NCI-H748 treated with DMSO at 0.1 percent for 48 hours (cell line): ENCODE data around the gene PADI2.
A peak's percentile ranks its signal among the peaks of the same experiment; 100 is the strongest.

Source experiments
- DNase-seq: peaks from one replicate; lab custom pipeline; 2025; lab: John Stamatoyannopoulos, UW

Gene PADI2

DNA sequence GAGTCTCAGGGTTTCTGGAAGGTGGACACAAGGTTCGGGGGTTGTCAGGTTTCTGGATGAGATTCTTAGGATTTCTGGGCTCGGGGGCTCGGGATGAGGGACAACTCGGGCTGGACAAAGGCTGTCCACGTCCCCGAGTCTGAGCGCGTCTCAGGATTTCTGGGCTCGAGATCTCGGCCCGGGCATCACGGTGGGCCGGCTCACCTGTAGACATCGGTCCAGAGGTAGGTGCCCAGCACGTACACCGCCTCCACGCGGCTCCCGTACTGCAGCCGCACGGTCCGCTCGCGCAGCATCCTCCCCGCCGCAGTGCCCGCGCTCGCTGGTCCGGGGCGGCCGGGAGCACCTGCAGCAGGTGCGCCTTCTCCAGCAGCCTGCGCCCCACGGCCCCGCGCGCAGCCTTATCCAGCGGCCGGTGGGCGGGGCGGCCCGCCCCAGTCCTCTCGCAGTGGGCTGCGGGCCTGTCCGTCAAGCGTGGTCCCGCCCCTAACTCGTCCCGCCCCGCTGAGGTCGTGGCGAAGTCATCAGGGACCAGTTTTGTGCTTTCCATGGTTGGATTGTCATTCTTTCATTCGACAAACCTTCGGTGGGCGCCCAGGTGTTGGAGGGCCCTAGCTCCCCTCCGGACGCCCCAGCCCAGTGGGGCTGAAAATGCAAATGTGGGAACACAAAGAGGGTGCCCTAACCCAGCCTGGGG, at the start of gene PADI2:
Gene PADI2 (minus strand): TSS at position 376 of the 697 bp plus-strand sequence. CDS start 80 bp downstream, at position 296.
- no peak for DNase-seq

DNA sequence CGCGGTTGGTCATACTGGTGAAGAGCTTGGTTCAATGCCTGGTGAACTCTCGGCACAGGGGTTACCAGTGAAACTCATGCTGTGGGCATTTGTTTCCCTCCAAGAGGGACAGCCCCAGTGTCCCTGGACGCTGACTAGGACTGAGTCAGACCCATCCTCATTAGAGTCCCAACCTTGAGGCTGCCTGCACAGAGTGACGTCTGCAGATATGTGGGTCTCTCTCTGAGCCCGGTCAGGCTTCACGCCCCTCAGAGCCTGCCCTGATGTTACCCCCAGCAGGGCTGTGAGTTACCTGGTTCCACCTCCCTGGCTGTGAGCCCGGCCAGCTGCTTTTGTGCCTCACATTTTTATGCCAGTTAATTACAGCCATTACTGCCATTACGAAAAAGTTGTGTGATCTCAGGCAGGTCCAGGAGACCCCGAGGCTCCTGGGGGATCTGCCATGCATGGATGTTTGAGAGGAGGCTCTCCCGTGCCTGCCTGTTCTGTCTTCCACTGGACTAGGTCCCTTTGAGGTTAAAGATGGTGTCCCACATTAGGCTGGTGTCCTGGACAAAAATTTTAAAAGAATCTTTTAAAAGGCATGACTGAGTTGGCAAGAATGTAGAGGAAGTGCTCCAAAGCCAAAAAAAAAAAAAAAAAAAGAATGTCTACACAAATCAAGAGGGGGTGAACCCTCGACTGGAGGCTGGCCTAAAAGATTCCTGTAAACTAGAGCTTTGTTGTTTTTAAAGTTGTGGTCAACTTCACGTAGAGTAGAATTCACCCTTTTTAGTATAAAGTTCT, 49.0 kb upstream of the PADI2 start:
- peak; percentile 1 for DNase-seq

DNA sequence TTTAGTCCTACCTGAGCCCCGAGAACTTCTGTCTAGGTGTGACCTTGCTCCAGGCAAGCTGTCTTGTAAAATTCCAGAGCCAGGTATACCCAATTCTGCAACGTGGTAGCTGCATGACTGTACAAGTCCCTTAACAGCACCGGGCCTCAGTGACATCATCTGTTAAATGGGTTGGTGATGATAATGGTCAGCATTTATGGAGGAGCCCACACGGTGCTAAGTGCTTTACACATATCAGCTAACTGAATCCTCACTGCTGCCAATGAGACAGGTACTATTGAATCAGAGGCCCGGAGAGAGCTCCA, 48.5 kb upstream of the PADI2 start:
- DNase-seq = no peak

DNA sequence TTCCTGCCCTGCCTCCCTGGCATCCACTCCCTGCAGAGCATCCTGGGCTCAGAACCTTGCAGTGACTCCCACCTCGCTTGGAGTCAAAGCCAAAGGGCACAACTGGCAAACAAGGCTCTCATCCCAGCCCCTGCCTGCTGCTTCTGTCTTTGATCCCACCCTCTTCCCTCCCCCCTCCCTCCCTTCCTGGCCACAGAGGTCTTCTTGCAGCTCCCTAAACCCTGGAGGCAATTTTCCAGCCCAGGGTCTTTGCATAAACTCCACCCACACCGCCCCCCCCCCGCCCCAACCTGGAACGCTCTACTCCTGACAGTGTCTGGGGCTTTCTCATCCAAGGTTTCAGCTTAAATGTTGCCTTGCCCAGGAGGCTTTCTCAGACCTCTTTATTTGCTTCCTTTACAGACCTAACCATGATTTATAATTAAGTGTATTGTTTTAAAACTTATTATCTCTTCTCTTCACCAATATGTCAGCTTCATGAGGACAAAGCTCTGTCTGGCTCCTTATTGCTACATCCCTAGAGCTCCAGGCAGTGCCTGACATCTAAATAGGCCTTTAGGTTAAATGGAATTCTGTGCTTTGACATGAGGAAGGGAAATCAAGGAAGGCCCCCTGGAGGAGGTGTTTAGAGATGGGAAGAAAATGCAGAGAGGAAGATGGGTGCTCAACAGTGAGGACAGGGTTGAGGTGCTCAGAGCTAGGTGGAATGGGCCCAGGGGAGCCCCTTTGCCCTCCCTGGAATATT, 48.0 kb upstream of the PADI2 start:
- DNase-seq = no peak

DNA sequence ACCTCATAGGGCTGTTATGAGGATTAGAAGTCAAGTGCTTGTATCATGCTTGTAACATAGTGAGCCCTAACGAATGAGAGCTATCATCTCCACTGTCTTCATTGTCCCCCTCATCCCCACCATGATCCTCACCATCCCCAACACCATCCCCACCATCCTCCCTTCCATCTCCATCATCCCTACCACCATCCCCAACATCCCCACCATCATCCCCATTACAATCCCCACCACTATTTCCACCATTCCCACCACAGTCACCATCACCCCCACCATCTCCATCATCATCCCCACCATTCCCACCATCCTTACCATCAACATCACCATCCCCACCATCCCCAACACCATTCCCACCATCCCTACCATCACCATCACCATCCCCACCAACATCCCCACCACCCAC, 46.6 kb upstream of the PADI2 start:
- DNase-seq = no peak

DNA sequence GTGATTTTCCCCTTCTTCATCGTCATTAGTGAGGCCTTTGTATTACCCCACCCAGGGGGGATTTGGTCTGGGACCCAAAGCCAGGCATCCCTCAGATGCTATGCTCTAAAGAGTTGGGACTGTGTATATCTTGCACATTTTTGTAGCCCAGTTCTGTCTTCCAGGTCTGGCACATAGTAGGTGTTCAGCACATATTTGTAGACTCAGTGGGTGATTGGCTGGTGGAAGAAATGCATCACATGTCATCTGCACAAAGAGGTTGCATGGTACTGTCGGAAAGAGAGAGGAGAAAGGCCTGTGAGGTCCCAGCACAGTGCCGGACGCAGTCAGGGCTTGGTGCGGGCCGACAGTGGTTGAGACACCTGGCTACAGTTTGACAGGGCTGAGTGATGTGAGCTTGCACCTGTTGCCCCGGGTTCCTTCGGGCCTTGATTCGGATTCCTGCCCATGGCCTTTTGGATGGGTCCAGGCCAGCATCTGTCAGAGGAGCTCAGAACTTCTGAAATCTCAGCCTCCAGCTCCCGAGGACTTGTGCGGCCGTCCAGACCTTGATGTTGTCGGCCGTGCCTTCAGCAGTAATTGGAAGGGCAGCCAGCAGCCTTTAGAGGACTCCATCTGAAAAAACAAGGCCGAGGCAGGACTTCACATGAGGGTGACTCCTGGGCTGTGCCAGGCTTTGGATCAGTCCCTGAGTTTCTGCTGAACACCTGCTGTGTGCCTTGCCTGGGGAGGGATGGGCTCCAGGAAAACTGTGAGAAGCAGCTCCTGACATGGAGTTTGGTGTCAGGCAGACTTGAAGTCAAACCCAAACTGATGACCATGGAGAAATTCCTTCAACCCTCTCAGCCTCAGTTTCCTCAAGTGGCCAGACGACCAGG, 44.8 kb upstream of the PADI2 start:
- DNase-seq = no peak

DNA sequence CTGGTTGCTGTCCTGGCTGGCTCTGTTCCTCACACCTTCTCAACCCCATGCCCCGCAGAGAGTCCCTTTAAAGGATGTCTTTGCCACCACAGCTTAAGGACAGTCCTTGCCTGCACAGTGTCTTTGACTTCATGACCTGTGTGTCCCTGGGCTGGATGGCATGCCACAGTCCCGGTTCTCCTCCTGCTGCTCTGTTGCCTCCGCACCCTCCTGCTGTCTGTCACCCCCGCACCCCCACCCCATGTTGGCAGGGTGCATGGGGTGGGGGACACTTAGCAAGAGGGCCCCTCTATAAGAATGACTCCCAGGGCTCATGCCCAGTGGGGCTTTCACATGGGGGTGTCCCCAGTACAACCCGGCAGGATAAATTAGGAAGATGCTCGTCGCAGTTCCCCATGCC, 44.1 kb upstream of the PADI2 start:
- DNase-seq = no peak

DNA sequence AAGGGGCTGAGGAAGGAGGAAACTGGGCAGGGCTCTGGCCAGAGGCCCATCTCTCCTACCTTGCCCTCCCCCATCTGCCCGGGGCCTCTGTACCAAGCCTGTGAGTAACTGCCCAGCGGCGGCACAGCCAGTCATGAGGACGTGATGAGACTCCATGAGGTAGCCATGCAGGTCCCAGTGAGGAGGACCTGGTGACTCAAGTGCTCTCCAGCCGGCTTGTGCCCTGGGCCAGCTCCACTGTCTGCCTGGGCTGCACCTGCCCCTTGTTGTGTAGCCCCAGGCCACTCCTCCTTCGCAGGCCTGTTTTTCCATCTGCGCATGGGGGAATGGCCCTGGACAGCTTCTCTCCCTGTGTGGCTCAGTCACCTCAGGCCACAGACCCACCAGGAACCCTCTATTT, 43.7 kb upstream of the PADI2 start:
- no peak for DNase-seq

DNA sequence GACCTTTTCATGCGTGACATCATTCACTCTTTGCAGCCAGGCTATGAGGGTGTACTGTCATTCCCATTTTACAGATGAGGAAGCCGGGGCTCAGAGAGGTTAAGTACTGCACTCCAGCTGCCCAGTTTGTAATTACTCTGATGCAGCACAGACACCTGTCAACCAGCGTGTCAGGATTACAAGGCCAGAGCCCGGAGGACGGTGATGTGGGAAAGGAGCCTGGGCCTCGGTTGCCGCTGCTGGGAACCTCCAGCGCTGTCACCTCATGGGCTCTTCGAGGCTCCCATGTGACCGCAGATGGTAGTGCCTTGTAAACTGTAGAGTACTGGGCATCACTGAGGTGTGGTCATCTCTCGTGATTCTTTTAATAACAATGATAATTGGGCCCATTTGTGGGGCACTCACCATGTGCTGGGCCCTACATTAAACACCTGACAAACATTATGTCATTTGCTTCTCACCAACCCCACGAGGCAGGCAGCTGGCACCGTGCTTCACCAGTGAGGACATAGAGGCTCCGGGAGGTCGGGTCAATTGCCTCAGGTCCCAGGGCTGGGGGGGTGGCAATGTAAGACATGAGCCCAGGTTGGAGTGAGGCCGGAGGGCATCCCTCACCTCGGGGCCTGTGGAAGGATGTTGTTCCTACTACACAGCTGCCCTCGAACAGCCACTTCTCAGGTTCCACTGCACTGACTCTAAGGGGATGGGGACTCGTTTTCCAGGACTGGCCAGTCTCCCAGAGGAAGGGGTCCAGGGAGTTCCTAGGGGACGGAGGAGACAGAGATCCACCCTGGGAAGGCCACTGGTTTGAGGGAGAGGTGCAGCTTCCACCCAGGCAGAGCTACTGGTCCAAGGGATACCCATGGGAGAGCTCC, 42.9 kb upstream of the PADI2 start:
- no peak for DNase-seq

DNA sequence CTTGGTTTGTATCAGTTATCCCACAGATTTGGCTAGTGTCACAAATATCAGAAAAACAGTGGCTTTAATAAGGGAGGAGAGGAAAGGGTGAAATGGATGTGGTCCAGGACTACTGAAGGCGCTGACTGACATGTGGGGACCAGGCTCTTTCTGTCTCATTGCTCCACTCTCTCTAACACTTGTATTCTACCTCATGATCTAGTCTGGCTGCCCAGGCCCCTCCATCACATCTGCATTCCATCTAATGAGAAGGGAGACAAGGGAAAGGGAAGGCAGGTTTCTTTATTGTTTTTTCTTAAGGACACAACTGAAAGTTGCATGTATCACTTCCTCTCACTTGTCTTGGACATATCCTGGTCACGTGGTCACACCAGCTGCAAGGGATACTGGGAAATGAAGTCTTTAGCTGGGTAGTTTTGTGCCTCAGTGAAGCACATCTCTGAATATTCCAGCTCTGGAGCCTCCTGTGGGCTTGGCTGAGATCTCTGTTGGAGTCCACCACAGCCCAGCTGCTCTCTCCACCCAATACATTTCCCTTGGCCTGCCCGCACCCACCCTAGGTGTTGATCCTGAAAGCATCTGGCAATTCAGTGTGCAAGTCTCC, 42.0 kb upstream of the PADI2 start:
- DNase-seq = no peak

DNA sequence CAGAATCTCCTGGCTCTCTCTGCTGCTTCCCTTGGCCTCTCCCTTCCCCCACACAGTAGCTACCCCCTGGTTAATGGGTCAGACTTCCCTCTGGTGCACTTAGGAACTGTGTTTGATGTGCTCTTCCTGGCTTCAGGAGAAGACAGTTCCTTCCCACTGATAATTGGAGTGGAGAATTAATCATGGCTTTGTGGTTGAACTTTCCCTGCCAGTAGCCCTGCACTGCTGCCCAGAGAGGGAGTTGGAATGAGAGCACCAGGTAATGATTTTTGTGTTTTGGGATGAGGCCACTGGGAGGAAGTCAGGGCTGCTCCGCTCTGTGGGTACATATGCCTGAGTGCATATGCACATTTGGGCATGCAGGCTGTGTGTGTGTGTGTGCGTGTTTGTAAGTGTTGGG, 39.7 kb upstream of the PADI2 start:
- DNase-seq = no peak

DNA sequence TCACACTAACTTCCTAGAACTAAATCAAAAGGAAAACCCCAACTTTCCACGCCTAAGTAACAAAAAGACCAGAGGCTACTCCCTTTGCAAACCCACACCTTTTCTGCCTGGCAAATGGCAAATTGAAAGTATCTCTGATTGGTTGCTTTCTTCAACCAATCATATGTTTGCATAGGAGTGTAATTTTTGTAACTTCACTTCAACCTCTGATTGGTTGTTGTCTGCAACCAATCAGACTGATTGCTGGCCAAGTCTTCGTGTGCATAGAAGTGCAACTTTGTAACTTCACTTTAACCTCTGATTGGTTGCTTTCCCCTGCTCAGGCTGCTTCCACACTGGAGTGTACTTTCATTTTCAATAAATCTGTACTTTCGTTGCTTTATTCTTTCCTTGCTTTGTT, 36.9 kb upstream of the PADI2 start:
- DNase-seq = no peak

DNA sequence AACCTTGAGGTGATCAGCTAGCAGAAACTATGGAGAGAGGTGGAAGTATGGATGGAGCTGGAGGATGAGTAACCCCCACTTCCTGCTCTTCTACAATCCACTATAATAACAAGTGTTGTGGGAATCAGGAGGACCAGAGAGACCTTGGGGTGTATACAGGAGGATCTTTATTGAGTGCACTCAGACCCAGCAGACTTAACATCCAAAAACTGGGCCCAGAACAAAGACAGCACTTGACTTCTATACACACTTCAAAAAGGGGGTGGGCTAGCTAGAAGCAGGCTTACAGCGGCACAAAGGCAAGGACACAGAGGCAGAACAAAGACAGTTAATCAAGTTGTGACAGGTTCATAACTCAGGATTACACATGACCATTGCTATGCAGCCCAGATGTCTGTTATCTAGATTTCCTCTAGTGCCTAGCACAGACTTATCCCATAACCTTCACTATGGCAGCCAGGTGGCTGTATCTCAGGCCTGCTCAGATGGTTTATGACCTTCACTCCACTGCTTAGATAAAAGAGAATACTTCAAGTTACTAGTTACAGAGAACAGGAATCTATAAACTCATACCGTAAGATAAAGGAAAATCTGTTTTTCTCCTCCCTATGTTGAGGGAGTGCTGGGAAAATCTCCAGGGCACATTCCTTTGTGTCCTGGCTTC, 36.1 kb upstream of the PADI2 start:
- DNase-seq = no peak

DNA sequence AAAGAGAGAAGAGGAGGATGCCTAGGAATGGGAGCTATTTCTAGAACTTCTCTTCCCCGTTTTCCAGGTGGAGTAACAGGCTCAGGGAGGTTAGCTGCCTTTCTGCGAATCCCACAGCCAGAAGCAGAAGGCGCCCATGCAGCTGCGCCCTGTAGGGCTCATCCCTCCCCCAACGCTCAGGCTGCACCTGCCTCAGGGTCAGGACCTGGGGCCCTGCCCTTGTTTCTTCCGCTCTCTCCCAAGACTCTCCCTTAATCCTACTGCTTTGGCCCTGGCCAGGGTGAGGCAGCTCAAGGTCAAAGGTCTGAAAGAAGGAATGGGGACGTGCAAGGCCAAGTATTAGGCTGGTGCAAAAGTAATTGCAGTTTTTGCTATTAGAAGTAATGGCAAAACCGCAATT, 30.5 kb upstream of the PADI2 start:
- no peak for DNase-seq

DNA sequence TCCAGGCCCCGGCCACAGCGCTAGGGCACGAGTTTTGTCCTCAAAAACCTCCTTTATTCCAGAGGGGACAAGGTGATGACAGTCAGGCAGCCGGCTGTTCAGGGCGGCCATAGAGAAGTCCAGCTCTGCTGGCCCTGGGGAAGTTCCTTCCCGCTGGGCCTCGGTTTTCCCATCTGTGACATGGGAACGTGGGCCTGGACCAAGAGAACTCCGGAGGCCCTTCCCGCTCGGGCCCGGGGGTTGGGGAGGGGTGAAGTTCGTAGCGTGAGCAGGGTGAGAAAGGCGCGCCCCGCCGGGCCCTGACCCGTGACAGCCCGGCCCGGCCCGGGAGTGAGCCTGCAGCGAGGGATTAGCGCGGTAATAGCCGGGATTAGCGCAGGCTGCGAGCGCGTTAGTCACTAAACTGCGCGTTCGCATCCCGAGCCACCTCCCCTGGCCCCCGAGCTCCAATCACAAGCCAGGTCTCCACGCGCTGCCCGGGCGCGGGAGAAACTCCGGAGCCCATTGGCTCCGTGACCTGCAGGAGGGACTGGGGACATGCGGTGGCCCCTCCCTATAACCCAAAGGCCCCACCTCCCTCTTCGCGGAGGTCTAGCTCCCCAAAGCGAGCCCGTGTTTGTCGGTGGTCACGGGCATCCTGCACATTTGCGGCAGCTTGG, 29.8 kb upstream of the PADI2 start:
- DNase-seq = no peak

DNA sequence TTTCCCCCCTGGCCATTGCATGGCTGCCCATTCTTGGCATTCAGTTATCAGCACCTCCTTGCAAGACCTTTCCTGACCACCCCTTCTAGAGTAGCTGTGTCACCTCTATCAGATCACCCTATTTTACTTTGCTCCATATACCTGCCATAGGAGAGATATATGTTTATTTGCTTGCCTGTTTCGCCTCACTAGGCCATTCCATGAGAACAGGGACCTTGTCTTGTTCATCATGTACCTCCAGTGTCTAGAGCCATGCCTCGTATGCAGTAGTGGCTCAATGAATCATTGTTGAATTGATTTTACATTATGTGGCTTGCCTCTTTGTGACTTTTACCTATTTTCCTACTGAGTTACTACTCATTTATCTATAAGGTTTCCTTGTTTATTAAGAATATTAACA, 26.4 kb upstream of the PADI2 start:
- DNase-seq = no peak

DNA sequence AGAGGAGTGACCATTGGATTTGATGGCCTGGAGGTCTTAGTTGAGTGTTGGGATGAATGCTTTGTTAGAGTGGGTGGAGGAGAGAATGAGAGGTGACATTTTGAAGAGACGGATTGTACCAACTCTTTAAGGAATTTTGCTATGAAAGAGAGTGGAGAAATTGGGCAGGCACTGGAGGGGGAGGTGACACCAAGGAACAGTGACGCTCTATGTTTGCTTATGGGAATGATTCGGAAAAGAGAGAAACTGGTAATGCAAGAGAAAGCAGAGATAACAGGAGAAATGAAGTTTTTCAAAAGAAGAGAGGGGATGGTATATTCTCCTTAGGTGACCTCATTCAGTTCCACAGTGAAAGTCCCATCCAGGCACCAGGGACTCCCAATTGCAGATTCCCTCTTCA, 24.5 kb upstream of the PADI2 start:
- DNase-seq = no peak

DNA sequence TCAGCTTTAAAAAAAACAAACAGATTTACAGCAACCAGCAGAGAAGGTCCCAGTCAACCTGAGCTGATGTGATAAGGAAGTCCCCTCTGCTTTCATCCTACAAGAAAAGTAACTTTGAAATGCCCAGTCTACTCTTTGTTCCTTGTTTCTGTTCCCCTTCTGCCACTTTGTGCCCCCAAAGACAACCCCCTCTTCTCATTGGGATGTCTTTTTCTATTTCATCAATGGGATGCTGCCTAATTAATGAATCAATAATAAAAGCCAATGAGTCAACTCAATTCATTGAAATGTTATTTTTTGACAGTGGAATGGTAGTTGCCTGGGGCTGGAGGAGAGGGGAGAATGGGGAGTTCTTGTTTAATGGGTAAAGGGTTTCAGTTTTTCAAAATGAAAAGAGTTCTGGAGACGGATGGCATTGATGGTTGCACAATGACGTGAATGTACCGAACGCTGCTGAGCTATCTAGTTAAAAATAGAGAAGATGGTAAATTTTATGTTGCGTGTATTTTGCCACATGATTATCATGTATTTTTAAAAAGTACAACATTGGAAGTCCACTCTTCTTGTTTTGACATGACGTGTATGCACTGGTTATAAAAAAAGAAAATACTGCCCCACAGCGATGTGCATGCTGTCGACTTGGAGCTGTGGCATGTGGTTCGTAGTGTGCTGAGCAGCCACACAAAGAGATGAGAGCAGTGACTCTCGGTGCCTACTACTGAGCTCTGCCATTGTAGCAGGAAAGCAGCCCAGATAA, 22.4 kb upstream of the PADI2 start:
- no peak for DNase-seq

DNA sequence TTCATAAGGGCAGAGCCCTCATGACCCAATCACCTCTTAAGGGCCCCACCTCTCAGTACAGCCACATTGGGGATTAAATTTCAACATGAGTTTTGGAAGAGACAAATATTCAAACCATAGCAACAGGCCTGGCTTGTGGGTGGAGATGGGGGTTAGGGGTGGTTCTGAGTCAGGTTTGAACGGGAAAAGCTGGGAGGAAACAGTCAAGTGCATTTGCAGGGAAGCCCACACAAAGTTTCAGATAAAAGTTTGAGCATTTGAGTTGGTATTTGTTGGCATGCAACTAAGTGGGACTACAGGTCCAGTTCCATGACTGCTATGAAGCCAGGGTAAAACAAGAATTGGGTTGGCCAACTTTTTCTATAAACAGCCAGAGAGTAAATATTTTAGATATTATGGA, 21.0 kb upstream of the PADI2 start:
- no peak for DNase-seq
